Neural progenitor cell (in vitro differentiated cells): Measurements from ENCODE around the gene IFI44L.

Experiments used
- CTCF ChIP-seq: fragments of 200-600 bp; sonication (generic); IDR thresholded peaks from 2 replicates; pipeline ENCODE4 v1.5.1; 2017; ENCODE audit warnings: antibody characterized with exemption, mild to moderate bottlenecking
- EZH2 ChIP-seq: fragments of 200-600 bp; sonication (generic); IDR thresholded peaks from 2 replicates; pipeline ENCODE4 v1.6.1; 2017; ENCODE audit warnings: antibody characterized with exemption, mild to moderate bottlenecking, moderate library complexity
- EZH2phosphoT487 ChIP-seq: fragments of 200-600 bp; sonication (generic); IDR thresholded peaks from 2 replicates; pipeline ENCODE4 v1.6.1; 2017; ENCODE audit warnings: antibody characterized with exemption

GRCh38 chr1:78690516-78690915, 70.3 kb downstream of the IFI44L start:
- no peak for TF ChIP-seq CTCF
- no peak for TF ChIP-seq EZH2
- no peak for TF ChIP-seq EZH2phosphoT487
